A673 (cell line): ENCODE data around the gene TBC1D9.

Experiments
- EZH2 ChIP-seq: fragments of 200-600 bp; sonication (generic); IDR thresholded peaks from 2 replicates; pipeline ENCODE4 v1.6.1; 2017; ENCODE audit warnings: borderline replicate concordance, low read depth, mild to moderate bottlenecking, mixed read lengths, antibody characterized with exemption, low read length; ENCODE audit not compliant: poor library complexity, severe bottlenecking
- TF ChIP-seq, protein P1 (sequence below): fragments of 300-800, 200-600 bp; sonication (generic); conservative IDR thresholded peaks from 2 replicates; pipeline ENCODE4 v1.5.1; 2017; ENCODE audit warnings: low read depth, mild to moderate bottlenecking, antibody characterized with exemption, low read length, moderate library complexity, mixed read lengths

DNA sequence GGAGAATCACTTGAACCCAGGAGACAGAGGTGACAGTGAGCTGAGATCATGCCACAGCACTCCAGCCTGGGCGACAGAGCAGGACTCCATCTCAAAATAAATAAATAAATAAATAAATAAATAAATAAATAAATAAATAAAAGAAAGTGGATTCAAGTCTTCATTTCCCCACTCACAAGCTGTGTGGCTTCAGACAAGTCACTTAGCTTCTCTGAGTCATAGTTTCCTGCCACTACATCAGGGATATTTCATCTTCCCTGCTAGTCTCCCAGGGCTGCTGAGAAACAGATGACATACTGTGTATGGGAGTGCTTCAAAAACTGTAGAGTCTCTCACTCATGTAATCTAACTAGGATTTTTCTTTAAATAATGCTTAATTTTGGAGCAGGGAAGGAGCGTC lies 37.2 kb downstream of the TBC1D9 start:
- TF ChIP-seq EZH2, result no peak
- TF ChIP-seq, protein P1, sequence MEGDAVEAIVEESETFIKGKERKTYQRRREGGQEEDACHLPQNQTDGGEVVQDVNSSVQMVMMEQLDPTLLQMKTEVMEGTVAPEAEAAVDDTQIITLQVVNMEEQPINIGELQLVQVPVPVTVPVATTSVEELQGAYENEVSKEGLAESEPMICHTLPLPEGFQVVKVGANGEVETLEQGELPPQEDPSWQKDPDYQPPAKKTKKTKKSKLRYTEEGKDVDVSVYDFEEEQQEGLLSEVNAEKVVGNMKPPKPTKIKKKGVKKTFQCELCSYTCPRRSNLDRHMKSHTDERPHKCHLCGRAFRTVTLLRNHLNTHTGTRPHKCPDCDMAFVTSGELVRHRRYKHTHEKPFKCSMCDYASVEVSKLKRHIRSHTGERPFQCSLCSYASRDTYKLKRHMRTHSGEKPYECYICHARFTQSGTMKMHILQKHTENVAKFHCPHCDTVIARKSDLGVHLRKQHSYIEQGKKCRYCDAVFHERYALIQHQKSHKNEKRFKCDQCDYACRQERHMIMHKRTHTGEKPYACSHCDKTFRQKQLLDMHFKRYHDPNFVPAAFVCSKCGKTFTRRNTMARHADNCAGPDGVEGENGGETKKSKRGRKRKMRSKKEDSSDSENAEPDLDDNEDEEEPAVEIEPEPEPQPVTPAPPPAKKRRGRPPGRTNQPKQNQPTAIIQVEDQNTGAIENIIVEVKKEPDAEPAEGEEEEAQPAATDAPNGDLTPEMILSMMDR, result no peak
